WI38 (cell line): ENCODE results near the gene AFF3.
A peak's percentile ranks its signal among the peaks of the same experiment; 100 is the strongest.
"Not testable (repeated sequence)": the region's sequence is repeated elsewhere in the genome, so short reads cannot be mapped to it uniquely, and the experiment has no call there.

Experiments
- H3K4me3 ChIP-seq: 2 replicates; pipeline ENCODE4 v1.5.1; 2011; ENCODE audit warnings: low read depth, mild to moderate bottlenecking, control low read depth, low read length
- CTCF ChIP-seq: IDR thresholded peaks from 2 replicates; pipeline ENCODE4 v1.5.1; 2012; ENCODE audit warnings: low read depth, mild to moderate bottlenecking, control low read depth, low read length

Gene AFF3

GRCh38 chr2:100106460-100106859 lies 35.9 kb downstream of the AFF3 start:
- 0 out of 2 replicates have a peak overlapping the region, but pooled peaks have one; percentile 16 for H3K4me3 ChIP-seq
- TF ChIP-seq CTCF: no peak

GRCh38 chr2:100105678-100106054 lies 36.7 kb downstream of the AFF3 start:
- H3K4me3 ChIP-seq: peak overlapping the region; percentile 69
- TF ChIP-seq CTCF: no peak

- H3K4me3 ChIP-seq: peak overlapping the region; percentile 69
Observed at GRCh38 chr2:100104718-100105677, 37.4 kb downstream of the AFF3 start.

GRCh38 chr2:100104265-100104664 lies 38.1 kb downstream of the AFF3 start:
- peak overlapping the region; percentile 46 for H3K4me3 ChIP-seq

More at GRCh38 chr2:100104718-100105677, 37.4 kb downstream of the AFF3 start:
- no peak for TF ChIP-seq CTCF

GRCh38 chr2:100103527-100104252 lies 38.7 kb downstream of the AFF3 start:
- peak overlapping the region; percentile 46 for H3K4me3 ChIP-seq

GRCh38 chr2:100102466-100103180 lies 39.8 kb downstream of the AFF3 start:
- H3K4me3 ChIP-seq: not testable (repeated sequence)

- H3K4me3 ChIP-seq: not testable (repeated sequence)
Observed at GRCh38 chr2:100098855-100099254, 43.5 kb downstream of the AFF3 start.

GRCh38 chr2:100097611-100098294 lies 44.6 kb downstream of the AFF3 start:
- not testable (repeated sequence) for H3K4me3 ChIP-seq

GRCh38 chr2:100095845-100096244 lies 46.5 kb downstream of the AFF3 start:
- H3K4me3 ChIP-seq: not testable (repeated sequence)

GRCh38 chr2:100091807-100092206 lies 50.6 kb downstream of the AFF3 start:
- not testable (repeated sequence) for H3K4me3 ChIP-seq

GRCh38 chr2:100085744-100086143 lies 56.6 kb downstream of the AFF3 start:
- not testable (repeated sequence) for H3K4me3 ChIP-seq

GRCh38 chr2:100083421-100084216 lies 58.8 kb downstream of the AFF3 start:
- not testable (repeated sequence) for H3K4me3 ChIP-seq

- H3K4me3 ChIP-seq: not testable (repeated sequence)
Observed at GRCh38 chr2:100082302-100082978, 60.0 kb downstream of the AFF3 start.
